Nephron progenitor cell (in vitro differentiated cells): ENCODE data around the gene HIVEP3.
A peak's percentile ranks its signal among the peaks of the same experiment; 100 is the strongest.

ENCODE experiments used
- DNase-seq: peaks from one replicate; pipeline ENCODE4 v3.0.0; 2021
- H3K27ac Mint-ChIP-seq: 2 replicates; pipeline ENCODE4 v1.8.0; 2021; ENCODE audit warnings: mild to moderate bottlenecking, moderate library complexity, mixed read lengths
- H3K27me3 Mint-ChIP-seq: 2 replicates; pipeline ENCODE4 v1.8.0; 2021; ENCODE audit warnings: mild to moderate bottlenecking, low read depth, mixed read lengths; ENCODE audit not compliant: poor library complexity
- H3K36me3 Mint-ChIP-seq: 2 replicates; pipeline ENCODE4 v1.8.0; 2021; ENCODE audit warnings: low read depth, mixed read lengths
- H3K4me1 Mint-ChIP-seq: 2 replicates; pipeline ENCODE4 v1.8.0; 2021; ENCODE audit warnings: mixed read lengths
- H3K4me3 Mint-ChIP-seq: 2 replicates; pipeline ENCODE4 v1.8.0; 2021; ENCODE audit warnings: mild to moderate bottlenecking, moderate library complexity, mixed read lengths
- H3K9me3 Mint-ChIP-seq: 2 replicates; pipeline ENCODE4 v1.8.0; 2021; ENCODE audit warnings: mild to moderate bottlenecking, moderate library complexity, mixed read lengths
- CTCF ChIP-seq: fragments of 200-600 bp; sonication (generic); IDR thresholded peaks from 2 replicates; pipeline ENCODE4 v1.5.0; 2021; ENCODE audit warnings: antibody characterized with exemption

HIVEP3 gene

GRCh38 chr1:41633764-41634163, 285.0 kb downstream of the HIVEP3 start:
- DNase-seq, result no peak
- Mint-ChIP-seq H3K27me3 (peaks cover 8% of the 10 kb centered on the region), H3K9me3 (no peaks in the 10 kb centered on the region), H3K4me3 (no peak overlapping the region), H3K36me3 (no peaks in the 10 kb centered on the region), H3K4me1 (peaks cover 18% of the 10 kb centered on the region), H3K27ac (no peak overlapping the region)
- TF ChIP-seq CTCF, result no peak

- Mint-ChIP-seq H3K36me3 (no peaks in the 10 kb centered on the region), H3K9me3 (no peaks in the 10 kb centered on the region), H3K27me3 (peaks cover 10% of the 10 kb centered on the region), H3K4me3 (no peak overlapping the region), H3K4me1 (peaks cover 18% of the 10 kb centered on the region), H3K27ac (no peak overlapping the region)
- no peak for TF ChIP-seq CTCF
- DNase-seq, result no peak
These were observed 285.7 kb downstream of the HIVEP3 start for GRCh38 chr1:41632781-41633575.

- H3K4me3 Mint-ChIP-seq, result no peak overlapping the region
- no peaks in the 10 kb centered on the region for H3K36me3 Mint-ChIP-seq
- peaks cover 10% of the 10 kb centered on the region for H3K27me3 Mint-ChIP-seq
- DNase-seq, result no peak
- peak overlapping the region; percentile 12 for H3K27ac Mint-ChIP-seq
- no peak for TF ChIP-seq CTCF
- no peaks in the 10 kb centered on the region for H3K9me3 Mint-ChIP-seq
- peaks cover 22% of the 10 kb centered on the region for H3K4me1 Mint-ChIP-seq
These were observed 286.8 kb downstream of the HIVEP3 start for GRCh38 chr1:41631971-41632370.

GRCh38 chr1:41631154-41631553, 287.6 kb downstream of the HIVEP3 start:
- H3K4me1 Mint-ChIP-seq, result peaks cover 27% of the 10 kb centered on the region
- no peak for DNase-seq
- H3K4me3 Mint-ChIP-seq, result no peak overlapping the region
- H3K27me3 Mint-ChIP-seq, result peaks cover 10% of the 10 kb centered on the region
- H3K27ac Mint-ChIP-seq, result no peak overlapping the region
- no peaks in the 10 kb centered on the region for H3K36me3 Mint-ChIP-seq
- TF ChIP-seq CTCF, result no peak
- no peaks in the 10 kb centered on the region for H3K9me3 Mint-ChIP-seq

GRCh38 chr1:41629571-41629970, 289.2 kb downstream of the HIVEP3 start:
- Mint-ChIP-seq H3K27ac (no peak overlapping the region), H3K9me3 (no peaks in the 10 kb centered on the region), H3K36me3 (no peaks in the 10 kb centered on the region), H3K4me1 (peaks cover 31% of the 10 kb centered on the region), H3K27me3 (peaks cover 10% of the 10 kb centered on the region), H3K4me3 (no peak overlapping the region)
- TF ChIP-seq CTCF, result no peak
- no peak for DNase-seq

GRCh38 chr1:41629141-41629540, 289.6 kb downstream of the HIVEP3 start:
- H3K4me3 Mint-ChIP-seq, result no peak overlapping the region
- no peaks in the 10 kb centered on the region for H3K36me3 Mint-ChIP-seq
- H3K4me1 Mint-ChIP-seq, result peaks cover 35% of the 10 kb centered on the region
- no peak overlapping the region for H3K27ac Mint-ChIP-seq
- no peaks in the 10 kb centered on the region for H3K9me3 Mint-ChIP-seq
- DNase-seq, result no peak
- peaks cover 10% of the 10 kb centered on the region for H3K27me3 Mint-ChIP-seq
- no peak for TF ChIP-seq CTCF
